Stimulated activated CD8-positive, alpha-beta memory T cell treated with anti-CD3 and anti-CD28 coated beads, Interleukin-4, amount 100 ng/mL, for 24 hours (primary cell): Measurements from ENCODE around the gene FKBP7.
A peak's percentile ranks its signal among the peaks of the same experiment; 100 is the strongest.
"Not testable (repeated sequence)": the region's sequence is repeated elsewhere in the genome, so short reads cannot be mapped to it uniquely, and the experiment has no call there.

Source experiments
- DNase-seq: peaks from one replicate; pipeline ENCODE4 v3.0.0-alpha.2; 2020; ENCODE audit warnings: low read depth

FKBP7 gene, protein sequence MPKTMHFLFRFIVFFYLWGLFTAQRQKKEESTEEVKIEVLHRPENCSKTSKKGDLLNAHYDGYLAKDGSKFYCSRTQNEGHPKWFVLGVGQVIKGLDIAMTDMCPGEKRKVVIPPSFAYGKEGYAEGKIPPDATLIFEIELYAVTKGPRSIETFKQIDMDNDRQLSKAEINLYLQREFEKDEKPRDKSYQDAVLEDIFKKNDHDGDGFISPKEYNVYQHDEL

GRCh38 chr2:178478439-178479274 lies at the start of gene FKBP7:
Gene FKBP7 (minus strand): TSS chr2:178478600. CDS start chr2:178478499, 101 bp downstream.
- DNase-seq = peak; percentile 71

DNA sequence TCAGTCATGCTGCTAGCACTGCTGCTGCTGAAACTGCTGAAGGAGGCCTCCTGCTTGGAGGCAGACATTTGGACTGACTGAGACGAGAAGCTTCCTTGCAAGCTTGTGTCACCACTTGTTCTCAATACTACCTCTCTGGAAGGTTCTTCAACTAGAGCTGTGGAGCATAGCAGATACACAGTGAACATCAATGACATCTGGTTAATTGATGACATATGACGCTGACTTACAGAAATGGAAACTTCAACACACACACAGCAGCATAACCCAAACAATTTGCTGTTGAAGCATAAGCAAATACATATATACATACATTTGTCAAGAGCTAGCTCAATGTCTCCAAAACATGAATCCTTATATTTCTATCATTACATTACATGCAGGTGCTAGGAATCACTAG lies 49.2 kb upstream of the FKBP7 start:
- no peak for DNase-seq

GRCh38 chr2:178526256-178526655 lies 47.9 kb upstream of the FKBP7 start:
- no peak for DNase-seq

DNA sequence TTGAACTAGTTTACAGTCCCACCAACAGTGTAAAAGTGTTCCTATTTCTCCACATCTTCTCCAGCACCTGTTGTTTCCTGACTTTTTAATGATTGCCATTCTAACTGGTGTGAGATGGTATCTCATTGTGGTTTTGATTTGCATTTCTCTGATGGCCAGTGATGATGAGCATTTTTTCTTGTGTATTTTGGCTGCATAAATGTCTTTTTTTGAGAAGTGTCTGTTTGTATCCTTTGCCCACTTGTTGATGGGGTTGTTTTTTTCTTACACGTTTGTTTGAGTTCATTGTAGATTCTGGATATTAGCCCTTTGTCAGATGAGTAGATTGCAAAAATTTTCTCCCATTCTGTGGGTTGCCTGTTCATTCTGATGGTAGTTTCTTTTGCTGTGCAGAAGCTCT lies 47.1 kb upstream of the FKBP7 start:
- DNase-seq = not testable (repeated sequence)

DNA sequence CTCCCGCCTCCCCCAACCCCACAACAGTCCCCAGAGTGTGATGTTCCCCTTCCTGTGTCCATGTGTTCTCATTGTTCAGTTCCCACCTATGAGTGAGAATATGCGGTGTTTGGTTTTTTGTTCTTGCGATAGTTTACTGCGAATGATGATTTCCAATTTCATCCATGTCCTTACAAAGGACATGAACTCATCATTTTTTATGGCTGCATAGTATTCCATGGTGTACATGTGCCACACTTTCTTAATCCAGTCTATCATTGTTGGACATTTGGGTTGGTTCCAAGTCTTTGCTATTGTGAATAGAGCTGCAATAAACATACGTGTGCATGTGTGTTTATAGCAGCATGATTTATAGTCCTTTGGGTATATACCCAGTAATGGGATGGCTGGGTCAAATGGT lies 46.6 kb upstream of the FKBP7 start:
- DNase-seq = not testable (repeated sequence)

GRCh38 chr2:178523596-178524134 lies 45.3 kb upstream of the FKBP7 start:
- DNase-seq = no peak

GRCh38 chr2:178522950-178523595 lies 44.7 kb upstream of the FKBP7 start:
- DNase-seq = peak; percentile 74

GRCh38 chr2:178521304-178522150 lies 43.1 kb upstream of the FKBP7 start:
- DNase-seq = no peak

DNA sequence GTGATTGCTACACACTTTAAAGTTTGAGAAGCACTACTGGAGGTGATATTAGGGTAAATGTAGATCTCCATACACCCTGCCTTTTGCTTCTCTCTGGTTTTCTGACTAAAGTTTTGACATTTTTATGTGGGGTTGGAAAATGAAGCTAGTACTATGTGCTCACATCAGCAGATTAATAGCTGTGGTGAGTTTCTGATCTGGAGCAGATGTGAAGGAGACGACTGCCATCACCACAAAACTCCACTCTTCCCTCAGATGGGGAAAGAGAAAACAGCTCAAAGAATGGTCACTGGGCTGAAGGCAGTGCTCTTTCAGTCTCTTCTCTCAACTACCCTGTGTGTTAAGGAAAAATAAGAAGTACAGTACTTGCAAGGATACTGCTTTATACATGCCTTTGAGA lies 39.1 kb upstream of the FKBP7 start:
- DNase-seq = no peak

DNA sequence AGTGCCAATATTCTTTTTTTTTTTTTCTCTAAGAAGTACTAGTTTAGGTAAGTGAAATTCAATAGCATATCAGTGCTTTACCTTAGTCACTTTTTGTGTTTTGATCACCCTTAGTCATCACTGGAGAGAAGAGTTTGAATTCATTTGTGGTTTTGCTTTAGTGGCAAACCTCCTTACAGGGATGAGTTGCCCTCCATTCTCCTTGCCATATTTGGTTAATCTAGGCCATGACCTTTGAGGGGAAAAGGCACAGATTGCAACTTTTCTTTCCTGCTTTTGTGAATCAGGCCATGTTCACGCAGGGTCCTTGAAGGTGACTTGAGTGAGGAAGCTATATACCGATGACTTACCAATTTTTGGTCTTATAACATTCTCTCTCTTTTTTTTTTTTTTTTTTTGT lies 36.3 kb upstream of the FKBP7 start:
- no peak for DNase-seq

- DNase-seq = no peak
These were observed 35.5 kb upstream of the FKBP7 start for GRCh38 chr2:178513876-178514275.

DNA sequence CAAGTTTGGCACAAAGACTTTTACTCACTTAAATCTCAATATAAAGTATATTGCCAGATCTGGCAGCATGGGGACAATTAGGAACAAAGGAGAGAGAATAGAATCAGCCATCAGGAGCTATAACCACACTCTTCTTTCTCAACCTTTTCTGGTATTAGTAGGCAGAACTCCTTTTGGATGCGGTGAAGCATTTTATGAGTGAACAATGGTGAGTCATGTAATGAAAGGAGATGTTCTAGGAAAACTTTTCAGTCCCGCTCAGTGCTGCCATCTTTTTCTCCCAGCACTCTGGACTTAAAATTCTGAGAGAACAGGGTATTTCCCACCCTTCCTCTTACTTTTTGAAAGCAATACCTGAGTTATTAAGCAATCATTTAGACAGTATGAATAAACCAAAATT lies 34.1 kb upstream of the FKBP7 start:
- DNase-seq = no peak

- no peak for DNase-seq
These were observed 32.0 kb upstream of the FKBP7 start for GRCh38 chr2:178510384-178510783.

- DNase-seq = no peak
These were observed 30.2 kb upstream of the FKBP7 start for GRCh38 chr2:178508646-178509045.

DNA sequence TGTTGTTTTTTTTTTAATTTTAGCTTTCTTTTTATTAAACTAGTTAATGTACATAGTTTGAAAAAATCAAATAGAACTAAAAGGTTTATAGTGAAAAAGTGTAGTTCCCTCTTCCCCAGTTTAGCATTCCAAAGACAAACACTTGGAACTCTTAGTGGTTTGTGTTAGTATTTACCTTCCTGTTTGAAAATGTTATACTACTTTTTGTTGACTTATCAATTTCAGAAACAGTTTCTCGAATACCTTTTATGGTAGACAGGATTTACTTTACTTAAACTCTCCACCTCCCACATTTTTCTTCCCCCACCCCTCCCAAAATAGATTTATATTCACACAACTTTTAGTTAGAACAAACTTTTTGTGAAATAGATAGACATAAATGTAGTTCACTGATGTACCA lies 28.5 kb upstream of the FKBP7 start:
- no peak for DNase-seq

- DNase-seq = no peak
These were observed 28.1 kb upstream of the FKBP7 start for GRCh38 chr2:178506524-178506923.

- DNase-seq = no peak
These were observed 27.7 kb upstream of the FKBP7 start for GRCh38 chr2:178506101-178506500.

DNA sequence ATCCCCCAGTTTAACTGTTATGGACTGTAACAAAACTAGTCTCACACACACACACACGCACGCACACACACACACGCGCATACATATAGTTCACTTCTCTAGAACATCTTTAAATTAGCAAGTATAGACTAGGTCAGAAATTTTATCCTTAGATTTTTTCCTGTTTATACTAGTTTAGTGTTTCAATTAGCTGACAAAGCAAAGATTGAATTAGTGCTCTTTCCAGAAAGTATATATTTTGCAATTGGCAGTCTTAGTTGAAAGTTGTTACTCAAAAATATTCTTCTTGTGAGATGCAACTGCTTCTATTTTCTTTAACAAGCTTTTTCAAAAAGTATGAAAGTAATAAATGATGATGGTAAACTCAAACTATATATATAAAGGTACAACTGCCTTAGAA lies 24.4 kb upstream of the FKBP7 start:
- no peak for DNase-seq

GRCh38 chr2:178499640-178500039 lies 21.2 kb upstream of the FKBP7 start:
- no peak for DNase-seq

DNA sequence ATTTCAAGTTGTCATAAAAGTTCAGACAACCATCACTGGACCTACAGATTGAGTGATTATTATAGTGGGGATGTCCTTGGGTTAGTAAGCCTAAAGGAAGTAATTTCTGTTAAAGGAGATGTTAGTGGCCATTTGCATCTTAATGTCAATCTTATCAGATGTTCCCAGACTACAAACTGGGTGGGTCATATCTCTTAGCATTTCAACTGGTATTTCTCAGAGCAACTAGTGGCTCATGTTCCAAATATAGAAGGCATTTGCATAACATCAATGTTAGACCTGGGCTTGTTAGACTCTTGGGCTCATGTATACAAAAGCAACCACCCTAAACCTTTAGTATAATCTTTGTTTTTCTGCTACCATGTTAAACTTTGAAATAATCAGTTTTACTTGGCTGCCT lies 19.7 kb upstream of the FKBP7 start:
- no peak for DNase-seq

GRCh38 chr2:178496049-178496448 lies 17.6 kb upstream of the FKBP7 start:
- DNase-seq = no peak

DNA sequence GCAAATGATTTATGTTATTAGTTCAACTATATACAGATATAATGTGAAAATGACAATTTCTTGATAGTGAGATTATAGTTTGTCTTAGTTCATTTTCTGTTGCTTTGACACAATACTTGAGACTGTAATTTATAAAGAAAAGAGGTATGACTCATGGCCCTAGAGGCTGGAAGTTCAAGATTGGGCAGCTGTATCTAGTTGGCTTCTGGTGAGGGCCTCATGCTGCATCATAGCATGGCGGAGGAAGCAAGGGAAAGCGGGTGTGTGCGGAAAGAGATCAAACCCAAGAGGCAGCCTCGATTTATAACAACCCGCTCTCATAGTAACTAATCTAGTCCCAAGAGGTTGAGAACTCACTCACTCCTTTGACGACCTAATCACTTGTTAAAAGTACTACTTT lies 13.2 kb upstream of the FKBP7 start:
- no peak for DNase-seq
